Liver (tissue), 3 donors: ENCODE results near the gene TTC28.

ENCODE experiments used
- RAD21 ChIP-seq, 2 donors: IDR thresholded peaks; 2 replicates each; pipeline ENCODE4 v1.6.1; 2016; ENCODE audit warnings: antibody characterized with exemption in 2 of 2, mild to moderate bottlenecking in 2 of 2
- TF ChIP-seq, protein P1 (sequence below): fragments of 150-350 bp; IDR thresholded peaks from 2 replicates; pipeline ENCODE4 v1.5.1; 2017; ENCODE audit warnings: improper control_type of control experiment, low read depth, low read length; ENCODE audit not compliant: missing input control
- TF ChIP-seq, protein P2 (sequence below): IDR thresholded peaks from 2 replicates; pipeline ENCODE4 v1.6.1; 2016; ENCODE audit warnings: antibody characterized with exemption, mild to moderate bottlenecking
- TF ChIP-seq, protein P3 (sequence below): IDR thresholded peaks from 2 replicates; pipeline ENCODE4 v1.6.1; 2016; ENCODE audit warnings: antibody characterized with exemption
- donor health status: healthy.
- donor health status: healthy.

DNA sequence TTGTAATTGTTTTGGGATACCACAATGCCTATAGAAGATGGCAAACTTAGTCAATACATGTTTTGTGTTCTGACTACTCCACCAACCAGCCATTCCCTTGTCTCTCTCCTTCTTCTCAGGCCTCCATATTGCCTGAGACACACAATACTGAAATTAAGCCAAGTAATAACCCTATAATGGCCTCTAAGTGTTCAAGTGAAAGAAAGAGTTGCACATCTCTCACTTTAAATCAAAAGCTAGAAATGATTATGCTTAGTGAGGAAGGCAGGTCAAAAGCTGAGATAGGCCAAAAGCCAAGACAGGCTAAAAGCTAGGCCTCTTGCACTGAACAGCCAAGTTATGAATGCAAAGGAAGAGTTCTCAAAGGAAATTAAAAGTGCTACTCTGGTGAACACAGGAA, 318.7 kb downstream of the TTC28 start:
- TF ChIP-seq, protein P1, sequence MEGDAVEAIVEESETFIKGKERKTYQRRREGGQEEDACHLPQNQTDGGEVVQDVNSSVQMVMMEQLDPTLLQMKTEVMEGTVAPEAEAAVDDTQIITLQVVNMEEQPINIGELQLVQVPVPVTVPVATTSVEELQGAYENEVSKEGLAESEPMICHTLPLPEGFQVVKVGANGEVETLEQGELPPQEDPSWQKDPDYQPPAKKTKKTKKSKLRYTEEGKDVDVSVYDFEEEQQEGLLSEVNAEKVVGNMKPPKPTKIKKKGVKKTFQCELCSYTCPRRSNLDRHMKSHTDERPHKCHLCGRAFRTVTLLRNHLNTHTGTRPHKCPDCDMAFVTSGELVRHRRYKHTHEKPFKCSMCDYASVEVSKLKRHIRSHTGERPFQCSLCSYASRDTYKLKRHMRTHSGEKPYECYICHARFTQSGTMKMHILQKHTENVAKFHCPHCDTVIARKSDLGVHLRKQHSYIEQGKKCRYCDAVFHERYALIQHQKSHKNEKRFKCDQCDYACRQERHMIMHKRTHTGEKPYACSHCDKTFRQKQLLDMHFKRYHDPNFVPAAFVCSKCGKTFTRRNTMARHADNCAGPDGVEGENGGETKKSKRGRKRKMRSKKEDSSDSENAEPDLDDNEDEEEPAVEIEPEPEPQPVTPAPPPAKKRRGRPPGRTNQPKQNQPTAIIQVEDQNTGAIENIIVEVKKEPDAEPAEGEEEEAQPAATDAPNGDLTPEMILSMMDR: no peak
- TF ChIP-seq, protein P2, sequence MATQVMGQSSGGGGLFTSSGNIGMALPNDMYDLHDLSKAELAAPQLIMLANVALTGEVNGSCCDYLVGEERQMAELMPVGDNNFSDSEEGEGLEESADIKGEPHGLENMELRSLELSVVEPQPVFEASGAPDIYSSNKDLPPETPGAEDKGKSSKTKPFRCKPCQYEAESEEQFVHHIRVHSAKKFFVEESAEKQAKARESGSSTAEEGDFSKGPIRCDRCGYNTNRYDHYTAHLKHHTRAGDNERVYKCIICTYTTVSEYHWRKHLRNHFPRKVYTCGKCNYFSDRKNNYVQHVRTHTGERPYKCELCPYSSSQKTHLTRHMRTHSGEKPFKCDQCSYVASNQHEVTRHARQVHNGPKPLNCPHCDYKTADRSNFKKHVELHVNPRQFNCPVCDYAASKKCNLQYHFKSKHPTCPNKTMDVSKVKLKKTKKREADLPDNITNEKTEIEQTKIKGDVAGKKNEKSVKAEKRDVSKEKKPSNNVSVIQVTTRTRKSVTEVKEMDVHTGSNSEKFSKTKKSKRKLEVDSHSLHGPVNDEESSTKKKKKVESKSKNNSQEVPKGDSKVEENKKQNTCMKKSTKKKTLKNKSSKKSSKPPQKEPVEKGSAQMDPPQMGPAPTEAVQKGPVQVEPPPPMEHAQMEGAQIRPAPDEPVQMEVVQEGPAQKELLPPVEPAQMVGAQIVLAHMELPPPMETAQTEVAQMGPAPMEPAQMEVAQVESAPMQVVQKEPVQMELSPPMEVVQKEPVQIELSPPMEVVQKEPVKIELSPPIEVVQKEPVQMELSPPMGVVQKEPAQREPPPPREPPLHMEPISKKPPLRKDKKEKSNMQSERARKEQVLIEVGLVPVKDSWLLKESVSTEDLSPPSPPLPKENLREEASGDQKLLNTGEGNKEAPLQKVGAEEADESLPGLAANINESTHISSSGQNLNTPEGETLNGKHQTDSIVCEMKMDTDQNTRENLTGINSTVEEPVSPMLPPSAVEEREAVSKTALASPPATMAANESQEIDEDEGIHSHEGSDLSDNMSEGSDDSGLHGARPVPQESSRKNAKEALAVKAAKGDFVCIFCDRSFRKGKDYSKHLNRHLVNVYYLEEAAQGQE: no peak
- no peak for TF ChIP-seq RAD21 (IDR thresholded peaks at IDR 0.05)
- TF ChIP-seq, protein P3, sequence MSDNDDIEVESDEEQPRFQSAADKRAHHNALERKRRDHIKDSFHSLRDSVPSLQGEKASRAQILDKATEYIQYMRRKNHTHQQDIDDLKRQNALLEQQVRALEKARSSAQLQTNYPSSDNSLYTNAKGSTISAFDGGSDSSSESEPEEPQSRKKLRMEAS: no peak
